ENCODE data around the gene MAMDC4. TPM values are rescaled to one million over a fixed set of nuclear protein-coding genes. Genes with fewer than 3 reads are reported as not detected.

The MAMDC4 gene
- total RNA-seq, 2 donors from 2014 or later: 5.2 to 17.7 TPM

- Histone ChIP-seq H3K4me3 (peak overlapping the region; percentile 50 to 56), H3K27me3 (replicated peaks; ENCODE audit: insufficient read depth) (no peaks in the 10 kb centered on the region), H3K9me3 (no peaks in the 10 kb centered on the region), H3K36me3 (no peaks in the 10 kb centered on the region), H3K27ac (peak overlapping the region; percentile 84 to 91), H3K4me1 (replicated peaks) (peaks cover 10% of the 10 kb centered on the region)
- TF ChIP-seq CTCF (IDR thresholded peaks at IDR 0.05): no peak
- TF ChIP-seq POLR2AphosphoS5 (IDR thresholded peaks at IDR 0.05): no peak
- TF ChIP-seq POLR2A (IDR thresholded peaks at IDR 0.05): no peak
- DNase-seq (ENCODE audit: low spot score): no peak
- WGBS: 3% methylated on average over 63 of the region's 75 CpGs
- intact Hi-C loops (cut with DNase I): loop anchor here (5.0 to 10.0 kb wide), 2 partner anchors 55 to 122 kb away; partner anchors contain the start of gene TMEM141
Measured at GRCh38 chr9:136847088-136847825, 4.9 kb upstream of the MAMDC4 start.

GRCh38 chr9:136847826-136848392 is 4.2 kb upstream of the MAMDC4 start:
- WGBS: under 1% methylated on average over 45 of the region's 48 CpGs
- H3K27me3 ChIP-seq (replicated peaks; ENCODE audit: insufficient read depth): no peaks in the 10 kb centered on the region
- intact Hi-C loops (cut with DNase I): loop anchor here (5.0 to 10.0 kb wide), 2 partner anchors 56 to 123 kb away; partner anchors contain the start of gene TMEM141
- peak; percentile 64 for DNase-seq (ENCODE audit: low spot score)
- TF ChIP-seq CTCF (IDR thresholded peaks at IDR 0.05): no peak
- TF ChIP-seq POLR2AphosphoS5 (IDR thresholded peaks at IDR 0.05): peak; percentile 53
- peak; percentile 53 for TF ChIP-seq POLR2A (IDR thresholded peaks at IDR 0.05)
- no peaks in the 10 kb centered on the region for H3K9me3 ChIP-seq
- H3K27ac ChIP-seq: peak overlapping the region; percentile 84 to 91
- H3K4me1 ChIP-seq (replicated peaks): peaks cover 10% of the 10 kb centered on the region
- H3K36me3 ChIP-seq: no peaks in the 10 kb centered on the region
- H3K4me3 ChIP-seq: peak overlapping the region; percentile 50 to 56

GRCh38 chr9:136848393-136849037 is 3.6 kb upstream of the MAMDC4 start:
- Histone ChIP-seq H3K4me3 (peak overlapping the region; percentile 50 to 56), H3K27ac (peak overlapping the region; percentile 84 to 91), H3K36me3 (no peaks in the 10 kb centered on the region), H3K27me3 (replicated peaks; ENCODE audit: insufficient read depth) (no peaks in the 10 kb centered on the region), H3K4me1 (replicated peaks) (peaks cover 7% of the 10 kb centered on the region), H3K9me3 (no peaks in the 10 kb centered on the region)
- WGBS: under 1% methylated on average over 53 of the region's 53 CpGs
- no peak for DNase-seq (ENCODE audit: low spot score)
- no peak for TF ChIP-seq POLR2A (IDR thresholded peaks at IDR 0.05)
- TF ChIP-seq CTCF (IDR thresholded peaks at IDR 0.05): no peak
- no peak for TF ChIP-seq POLR2AphosphoS5 (IDR thresholded peaks at IDR 0.05)
- intact Hi-C loops (cut with DNase I): loop anchor here (5.0 to 10.0 kb wide), 2 partner anchors 56 to 124 kb away; partner anchors contain the start of gene TMEM141

- Histone ChIP-seq H3K4me3 (peak within 1 kb of the TSS; percentile 50 to 56), H3K9me3 (no peaks in the 10 kb centered on the region), H3K4me1 (replicated peaks) (peaks cover under 1% of the 10 kb centered on the region), H3K36me3 (no peaks in the 10 kb centered on the region), H3K27me3 (replicated peaks; ENCODE audit: insufficient read depth) (no peaks in the 10 kb centered on the region), H3K27ac (peak within 1 kb of the TSS; percentile 84 to 91)
- peak; percentile 99 for DNase-seq (ENCODE audit: low spot score)
- TF ChIP-seq POLR2AphosphoS5 (IDR thresholded peaks at IDR 0.05): peak; percentile 92
- TF ChIP-seq POLR2A (IDR thresholded peaks at IDR 0.05): peak; percentile 61
- TF ChIP-seq CTCF (IDR thresholded peaks at IDR 0.05): peak in 2 of 4 experiments; percentile 12 to 23
- intact Hi-C loops (cut with DNase I): loop anchor here (5.0 to 10.0 kb wide), 2 partner anchors 57 to 124 kb away; partner anchors contain the start of gene TMEM141
- WGBS: under 1% methylated on average over 63 of the region's 77 CpGs
Measured at GRCh38 chr9:136849038-136849959, 2.8 kb upstream of the MAMDC4 start, which contains the start of gene PHPT1. Gene PHPT1 (plus strand): TSS chr9:136849409. CDS start chr9:136849431, 22 bp downstream.

All from prostate gland (tissue), 2 donors.